GM12878 (cell line): ENCODE data around the gene PDE8B. TPM values are rescaled to one million over a fixed set of nuclear protein-coding genes. Genes with fewer than 3 reads are reported as not detected.

Experiments
- ATAC-seq: fragments of 200-7000 bp; cut with Tn5 transposase; 3 replicates; pipeline ENCODE4 v1.9.1; 2020; ENCODE audit warnings: mild to moderate bottlenecking, moderate library complexity
- BruUV-seq: library from RNA; stranded (reverse); fragments of 400-500 nt; replicated peaks from 2 replicates; lab custom pipeline; 2021; lab: Mats Ljungman, UMichigan
- CTCF ChIA-PET: fragments of 300-600 bp; sonication (Branson Sonifier 250); formaldehyde crosslinking; extraction: SDS; loops from one replicate; lab custom pipeline; 2021; ENCODE audit warnings: inconsistent platforms; lab: Yijun Ruan, JAX
- POLR2A ChIA-PET: fragments of 350-600 bp; formaldehyde crosslinking; extraction: SDS; loops from one replicate; lab custom pipeline; 2021; ENCODE audit warnings: inconsistent platforms; lab: Charles Lee
- RAD21 ChIA-PET: fragments of 300-600 bp; sonication (Branson Sonifier 250); formaldehyde crosslinking; loops from one replicate; lab custom pipeline; 2023; ENCODE audit warnings: antibody characterized with exemption; ENCODE audit not compliant: unreplicated experiment; lab: Charles Lee
- SMC1A ChIA-PET: fragments of 300-600 bp; sonication (Branson Sonifier 250); formaldehyde crosslinking; loops from one replicate; lab custom pipeline; 2023; ENCODE audit not compliant: unreplicated experiment, uncharacterized antibody; lab: Charles Lee
- DNase-seq: peaks from one replicate; pipeline ENCODE4 v3.0.0-alpha.2; 2011; ENCODE audit warnings: low read depth, low spot score
- FAIRE-seq: peaks from 3 replicates; lab custom pipeline; 2011; peaks lifted over from hg19 to GRCh38; lab: Jason Lieb, UNC
- H2AFZ ChIP-seq: 2 replicates; pipeline ENCODE4 v1.6.0; 2011; ENCODE audit warnings: low read depth, low read length, control low read depth; ENCODE audit not compliant: control insufficient read depth
- H3K27ac ChIP-seq: 2 replicates; pipeline ENCODE4 v1.5.1; 2011; ENCODE audit warnings: control low read depth; ENCODE audit not compliant: control insufficient read depth, insufficient read depth
- H3K27me3 ChIP-seq, 2 experiments: replicated peaks in 1 of 2; 2 replicates each; pipeline versions ENCODE4 v1.6.0 to v1.6.1; 2011; ENCODE audit warnings: low read length in 1 of 2; ENCODE audit not compliant: control insufficient read depth in 2 of 2, insufficient read depth in 2 of 2
- H3K36me3 ChIP-seq, 2 experiments: 2 replicates each; pipeline ENCODE4 v1.5.1; 2011; ENCODE audit warnings: low read length in 1 of 2; ENCODE audit not compliant: control insufficient read depth in 2 of 2, insufficient read depth in 2 of 2
- H3K4me1 ChIP-seq: 2 replicates; pipeline ENCODE4 v1.6.1; 2011; ENCODE audit warnings: mild to moderate bottlenecking, low read length, moderate library complexity, mixed read lengths; ENCODE audit not compliant: control insufficient read depth, insufficient read depth
- H3K4me2 ChIP-seq: 2 replicates; pipeline ENCODE4 v1.6.0; 2011; ENCODE audit warnings: control low read depth; ENCODE audit not compliant: control insufficient read depth, insufficient read depth
- H3K4me3 ChIP-seq: fragments of 200-600 bp; sonication (generic); 2 replicates; pipeline ENCODE4 v1.5.1; 2016
- H3K79me2 ChIP-seq: 2 replicates; pipeline ENCODE4 v1.6.0; 2011; ENCODE audit warnings: low read length; ENCODE audit not compliant: control insufficient read depth, insufficient read depth
- H3K9ac ChIP-seq: 2 replicates; pipeline ENCODE4 v1.8.0; 2011; ENCODE audit warnings: low read length, control low read depth, mixed read lengths; ENCODE audit not compliant: control insufficient read depth, insufficient read depth
- H3K9me3 ChIP-seq: replicated peaks from 3 replicates; pipeline ENCODE4 v1.5.1; 2011; ENCODE audit warnings: mild to moderate bottlenecking, low read length; ENCODE audit not compliant: control insufficient read depth, insufficient read depth
- H4K20me1 ChIP-seq: 2 replicates; pipeline ENCODE4 v1.6.0; 2011; ENCODE audit not compliant: control insufficient read depth, insufficient read depth
- BACH1 ChIP-seq: fragments of 450-650 bp; IDR thresholded peaks from 2 replicates; pipeline ENCODE4 v1.6.1; 2017; ENCODE audit warnings: mild to moderate bottlenecking, borderline replicate concordance
- CHD1 ChIP-seq: IDR thresholded peaks from 2 replicates; pipeline ENCODE4 v1.6.1; 2012; ENCODE audit warnings: low read depth, low read length, improper control_type of control experiment
- CHD2 ChIP-seq: IDR thresholded peaks from 2 replicates; pipeline ENCODE4 v1.6.1; 2011; ENCODE audit warnings: low read depth, low read length, improper control_type of control experiment, borderline replicate concordance
- EZH2 ChIP-seq: IDR thresholded peaks from 2 replicates; pipeline ENCODE4 v1.6.1; 2012; ENCODE audit warnings: low read depth, mild to moderate bottlenecking, control low read depth, inconsistent platforms, low read length, borderline replicate concordance; ENCODE audit not compliant: control insufficient read depth
- GATAD2B ChIP-seq: fragments of 450-650 bp; conservative IDR thresholded peaks from 2 replicates; pipeline ENCODE4 v1.6.1; 2017; ENCODE audit warnings: low read depth, mild to moderate bottlenecking, moderate library complexity
- HDGF ChIP-seq: fragments of 450-650 bp; IDR thresholded peaks from 2 replicates; pipeline ENCODE4 v1.6.1; 2016; ENCODE audit warnings: antibody characterized with exemption
- NRF1 ChIP-seq: conservative IDR thresholded peaks from 2 replicates; pipeline ENCODE4 v1.6.1; 2011; ENCODE audit warnings: mild to moderate bottlenecking, low read depth, low read length, improper control_type of control experiment
- PKNOX1 ChIP-seq: fragments of 450-650 bp; IDR thresholded peaks from 2 replicates; pipeline ENCODE4 v1.6.1; 2016; ENCODE audit warnings: mild to moderate bottlenecking
- RELA ChIP-seq: fragments of 450-650 bp; IDR thresholded peaks from 2 replicates; pipeline ENCODE4 v1.8.0; 2014; ENCODE audit warnings: borderline replicate concordance; ENCODE audit not compliant: partially characterized antibody
- SMARCA5 ChIP-seq: fragments of 450-650 bp; IDR thresholded peaks from 2 replicates; pipeline ENCODE4 v1.6.1; 2017; ENCODE audit warnings: mild to moderate bottlenecking
- ZBTB4 ChIP-seq: fragments of 450-650 bp; formaldehyde crosslinking; IDR thresholded peaks from 2 replicates; pipeline ENCODE4 v1.4.0; 2022; ENCODE audit warnings: mild to moderate bottlenecking, moderate library complexity
- ZNF217 ChIP-seq: fragments of 450-650 bp; IDR thresholded peaks from 2 replicates; pipeline ENCODE4 v1.6.1; 2017; ENCODE audit warnings: antibody characterized with exemption, mild to moderate bottlenecking
- ZNF274 ChIP-seq: IDR thresholded peaks from one replicate; pipeline ENCODE4 v1.8.0; 2011; ENCODE audit not compliant: insufficient read length, insufficient read depth
- WGBS: methylation state at CpG from one replicate; pipeline ENCODE4 v1.1.6; 2016; ENCODE audit warnings: low lambda C conversion rate; ENCODE audit not compliant: insufficient replicate concordance, insufficient coverage; ENCODE audit errors: missing lambda C conversion rate; 5-methylcytosine and 5-hydroxymethylcytosine counted together
- in situ Hi-C: fragments of 300-500 bp; cut with MboI; formaldehyde crosslinking; loops from 9 replicates; pipeline ENCODE4 v1.14.3; 2018; ENCODE audit warnings: mixed read lengths
- intact Hi-C: fragments of 100-400 bp; cut with micrococcal nuclease; formaldehyde crosslinking; loops from one replicate; pipeline ENCODE4 v1.14.2; 2022; ENCODE audit not compliant: unreplicated experiment
- polyA plus RNA-seq, 11 experiments: library from polyadenylated mRNA; depleted of rRNA in 4 of 11; unstranded in 6 of 11; stranded (reverse) in 5 of 11; fragments of >200 nt; fragmentation: Nextera tagmentation in 4 of 11; fragmentation: Illumina TruSeq in 1 of 11; extraction: Ambion mirVana in 4 of 11; extraction: Trizol in 1 of 11; gene quantifications; 1 replicate in 1 of 11; 2 replicates in 10 of 11; pipeline versions ENCODE4 v1.2.1 to v1.2.3, GENCODE V29; 2011 to 2016; ENCODE audit warnings: inconsistent platforms in 2 of 11, missing spikeins in 2 of 11, low read depth in 1 of 11
- total RNA-seq, 4 experiments: library from RNA; depleted of rRNA in 3 of 4; stranded (reverse); fragments of >200 nt in 3 of 4; fragmentation: Illumina TruSeq in 1 of 4; extraction: Trizol in 1 of 4; gene quantifications; 2 replicates each; pipeline versions ENCODE4 v1.2.1 to v1.2.3, GENCODE V29; 2013 to 2021

PDE8B gene
- total and polyA plus RNA-seq, 10 of the 15 experiments (the other 5 are each of a cell fraction or from before 2014, with no cell fraction given): 0.03 to 0.44 (median 0.20) TPM; not detected in 3

- TF ChIP-seq ZBTB4: no peak
- TF ChIP-seq ZNF274: no peak
- TF ChIP-seq GATAD2B: no peak
- no peak for TF ChIP-seq HDGF
- no peak for TF ChIP-seq CHD2
- no peak for TF ChIP-seq BACH1
- no peak for TF ChIP-seq NRF1
- no peak for TF ChIP-seq RELA
- TF ChIP-seq, all 136 proteins: peak for 0
Measured at GRCh38 chr5:77304388-77304787, 93.9 kb downstream of the PDE8B start (continued).

- FAIRE-seq (no peak), DNase-seq (no peak), ATAC-seq (no peak)
- H3K4me3 ChIP-seq: no peak overlapping the region
- intact Hi-C loops: no loop called here
- no peaks in the 10 kb centered on the region for H3K27me3 ChIP-seq
- no peak overlapping the region for H2AFZ ChIP-seq
- no peak overlapping the region for H3K9ac ChIP-seq
- no peak for TF ChIP-seq EZH2
- TF ChIP-seq SMARCA5: no peak
- no peak for TF ChIP-seq PKNOX1
- TF ChIP-seq CHD1: no peak
- TF ChIP-seq ZNF217: no peak
- ChIA-PET RAD21 (no interaction called here), SMC1A (interaction anchor here (0.8 to 1.2 kb wide), 4 partner anchors 10 to 75 kb away, joined by 3 to 6 read pairs (median 3); no protein-coding TSS in a partner anchor), POLR2A (no interaction called here), CTCF (no interaction called here)
- no peaks in the 10 kb centered on the region for H3K79me2 ChIP-seq
- H3K4me2 ChIP-seq: no peak overlapping the region
- no peaks in the 10 kb centered on the region for H3K9me3 ChIP-seq
- no peaks in the 10 kb centered on the region for H4K20me1 ChIP-seq
- WGBS: 44% methylated on average over 2 of the region's 2 CpGs
- in situ Hi-C loops: no loop called here
- H3K36me3 ChIP-seq: no peaks in the 10 kb centered on the region
- no TSS peak for BruUV-seq
- H3K4me1 ChIP-seq: no peaks in the 10 kb centered on the region
- H3K27ac ChIP-seq: no peak overlapping the region
Measured at GRCh38 chr5:77305222-77305846, 94.9 kb downstream of the PDE8B start.
